K562 (cell line): Measurements from ENCODE around the gene ZNF641. TPM values are rescaled to one million over a fixed set of nuclear protein-coding genes. Genes with fewer than 3 reads are reported as not detected.

Experiments used
- BRD9 ChIP-seq: fragments of 450-650 bp; IDR thresholded peaks from 2 replicates; pipeline ENCODE4 v1.6.1; 2018; ENCODE audit warnings: low read depth; ENCODE audit not compliant: partially characterized antibody
- CXXC5 ChIP-seq: fragments of 250-450 bp; sonication (Bioruptor Pico); IDR thresholded peaks from 2 replicates; pipeline ENCODE4 v1.8.0; 2022; ENCODE audit warnings: inconsistent platforms, mild to moderate bottlenecking, moderate library complexity
- EGR1 ChIP-seq: fragments of 450-650 bp; conservative IDR thresholded peaks from 2 replicates; pipeline ENCODE4 v1.6.1; 2017; ENCODE audit warnings: mild to moderate bottlenecking
- EP400 ChIP-seq: fragments of 450-650 bp; IDR thresholded peaks from 2 replicates; pipeline ENCODE4 v1.6.1; 2017; ENCODE audit warnings: antibody characterized with exemption, mild to moderate bottlenecking, moderate library complexity
- ESRRA ChIP-seq: fragments of 450-650 bp; IDR thresholded peaks from 2 replicates; pipeline ENCODE4 v1.6.1; 2014; ENCODE audit warnings: low read depth, mild to moderate bottlenecking, moderate library complexity, borderline replicate concordance
- HDAC1 ChIP-seq, 2 experiments: fragments of 450-650 bp; IDR thresholded peaks; 2 replicates each; pipeline ENCODE4 v1.6.1; 2016 to 2017; ENCODE audit warnings: inconsistent platforms in 1 of 2, mild to moderate bottlenecking in 1 of 2, moderate library complexity in 1 of 2
- HNRNPH1 ChIP-seq: fragments of 200-400 bp; formaldehyde crosslinking; optimal IDR thresholded peaks from 2 replicates; pipeline ENCODE3; 2017; ENCODE audit warnings: low read depth, mild to moderate bottlenecking, low read length, moderate library complexity
- HNRNPLL ChIP-seq: fragments of 200-400 bp; formaldehyde crosslinking; IDR thresholded peaks from 2 replicates; pipeline ENCODE4 v1.6.1; 2017; ENCODE audit warnings: low read length, low read depth, mild to moderate bottlenecking; ENCODE audit not compliant: poor library complexity, severe bottlenecking
- HNRNPUL1 ChIP-seq: fragments of 200-400 bp; formaldehyde crosslinking; IDR thresholded peaks from 2 replicates; pipeline ENCODE4 v1.6.1; 2017; ENCODE audit warnings: low read length
- IRF9 ChIP-seq: fragments of 450-650 bp; IDR thresholded peaks from 2 replicates; pipeline ENCODE4 v1.6.1; 2016; ENCODE audit warnings: missing biosample characterization, missing genetic modification characterization
- KLF6 ChIP-seq: fragments of 250-450 bp; sonication (Bioruptor Pico); IDR thresholded peaks from 2 replicates; pipeline ENCODE4 v1.4.0; 2020; ENCODE audit warnings: mild to moderate bottlenecking, moderate library complexity, borderline replicate concordance
- MIER1 ChIP-seq: fragments of 450-650 bp; IDR thresholded peaks from 2 replicates; pipeline ENCODE4 v1.6.1; 2016; ENCODE audit warnings: antibody characterized with exemption, mild to moderate bottlenecking, low read depth
- MXD1 ChIP-seq: fragments of 250-450 bp; sonication (Bioruptor Pico); IDR thresholded peaks from 2 replicates; pipeline ENCODE4 v1.8.0; 2021; ENCODE audit warnings: borderline replicate concordance, mild to moderate bottlenecking, moderate library complexity; ENCODE audit not compliant: poor library complexity, severe bottlenecking
- NBN ChIP-seq: fragments of 450-650 bp; IDR thresholded peaks from 2 replicates; pipeline ENCODE4 v1.6.1; 2016; ENCODE audit warnings: low read depth, mild to moderate bottlenecking
- NFRKB ChIP-seq: fragments of 450-650 bp; IDR thresholded peaks from 2 replicates; pipeline ENCODE4 v1.6.1; 2016; ENCODE audit warnings: low read depth
- PHF20 ChIP-seq: fragments of 450-650 bp; IDR thresholded peaks from 2 replicates; pipeline ENCODE4 v1.6.1; 2018; ENCODE audit not compliant: partially characterized antibody
- PHF8 ChIP-seq: fragments of 200-600 bp; sonication (generic); IDR thresholded peaks from 2 replicates; pipeline ENCODE4 v1.6.1; 2012; ENCODE audit warnings: mixed run types, mild to moderate bottlenecking, inconsistent platforms, low read length, moderate library complexity, borderline replicate concordance
- RBFOX2 ChIP-seq: fragments of 200-400 bp; formaldehyde crosslinking; IDR thresholded peaks from 2 replicates; pipeline ENCODE4 v1.6.1; 2017; ENCODE audit warnings: low read depth, mild to moderate bottlenecking, low read length, moderate library complexity
- RCOR1 ChIP-seq, 2 experiments: IDR thresholded peaks; 2 replicates each; pipeline ENCODE4 v1.6.1; 2012; ENCODE audit warnings: low read depth in 2 of 2, low read length in 2 of 2, borderline replicate concordance in 1 of 2, improper control_type of control experiment in 1 of 2
- SMAD4 ChIP-seq: fragments of 250-450 bp; sonication (Bioruptor Pico); conservative IDR thresholded peaks from 2 replicates; pipeline ENCODE4 v1.8.0; 2021; ENCODE audit warnings: inconsistent platforms, mild to moderate bottlenecking, moderate library complexity
- SMARCB1 ChIP-seq: IDR thresholded peaks from 2 replicates; pipeline ENCODE4 v1.6.1; 2011; ENCODE audit warnings: improper control_type of control experiment, low read depth; ENCODE audit not compliant: insufficient read length
- SMARCC2 ChIP-seq: fragments of 450-650 bp; IDR thresholded peaks from 2 replicates; pipeline ENCODE4 v1.6.1; 2017; ENCODE audit warnings: antibody characterized with exemption, moderate library complexity, mild to moderate bottlenecking, low read depth
- SMARCE1 ChIP-seq: fragments of 450-650 bp; IDR thresholded peaks from 2 replicates; pipeline ENCODE4 v1.7.1; 2016; ENCODE audit warnings: mild to moderate bottlenecking
- ZNF224 ChIP-seq: sonication (generic); formaldehyde crosslinking; IDR thresholded peaks from 2 replicates; pipeline ENCODE4 v1.8.0; 2022; ENCODE audit warnings: mild to moderate bottlenecking, missing genetic modification reagents
- ZNF316 ChIP-seq: fragments of 450-650 bp; IDR thresholded peaks from 2 replicates; pipeline ENCODE4 v1.6.1; 2016
- ZNF639 ChIP-seq, 2 experiments: fragments of 200-800 bp in 1 of 2; sonication (Bioruptor generic) in 1 of 2; sonication (generic) in 1 of 2; formaldehyde crosslinking in 1 of 2; IDR thresholded peaks in 1 of 2; conservative IDR thresholded peaks in 1 of 2; 2 replicates each; pipeline versions ENCODE4 v1.5.0 to v1.6.1; 2016 to 2020; ENCODE audit warnings: missing compliant biosample characterization in 1 of 2, missing genetic modification characterization in 1 of 2, missing genetic modification reagents in 1 of 2
- ZNF764 ChIP-seq: fragments of 250-450 bp; sonication (Bioruptor Pico); IDR thresholded peaks from 2 replicates; pipeline ENCODE4 v1.4.0; 2020; ENCODE audit warnings: low read depth, mild to moderate bottlenecking, moderate library complexity
- polyA plus RNA-seq, 8 experiments: library from polyadenylated mRNA; depleted of rRNA in 4 of 8; stranded (reverse) in 5 of 8; unstranded in 3 of 8; fragments of >200 nt; fragmentation: Nextera tagmentation in 2 of 8; fragmentation: Illumina TruSeq in 1 of 8; extraction: Ambion mirVana in 2 of 8; extraction: Trizol in 1 of 8; gene quantifications; 2 replicates each; pipeline versions ENCODE4 v1.2.1 to v1.2.3, GENCODE V29; 2011 to 2014; ENCODE audit warnings: inconsistent platforms in 1 of 8, missing spikeins in 1 of 8
- total RNA-seq, 7 experiments: library from RNA; depleted of rRNA in 6 of 7; stranded (reverse); fragments of >200 nt in 6 of 7; fragmentation: Illumina TruSeq in 2 of 7; extraction: Trizol in 2 of 7; gene quantifications; 2 replicates each; pipeline versions ENCODE4 v1.2.1 to v1.2.3, GENCODE V29; 2011 to 2021; ENCODE audit warnings: low replicate concordance in 1 of 7

Gene ZNF641
- total and polyA plus RNA-seq, 9 of the 15 experiments (the other 6 are each of a cell fraction or from before 2014, with no cell fraction given) = 2.5 to 15.6 (median 9.2) TPM

- TF ChIP-seq ZNF639 (CRISPR knock-in tag; conservative IDR thresholded peaks at IDR 0.05 in 1 of 2, IDR thresholded peaks at IDR 0.05 in 1 of 2) (peak in 1 of 2 experiments; percentile 86; a peak in 2 of 4 replicates), RBFOX2 (peak; percentile 75), SMARCE1 (peak; percentile 76), NBN (0 out of 2 replicates have a peak, but pooled peaks have one; percentile 49), PHF20 (no peak), HNRNPLL (peak; percentile 37), HDAC1 (IDR thresholded peaks at IDR 0.05) (peak in 1 of 2 experiments; percentile 41; a peak in 1 of 4 replicates), ZNF224 (CRISPR knock-in tag) (no peak), MIER1 (no peak), SMAD4 (peak; percentile 90), PHF8 (peak; percentile 58; the same call in 1 of the 2 replicates), SMARCC2 (peak; percentile 32; the same call in 1 of the 2 replicates), CXXC5 (CRISPR knock-in tag) (peak; percentile 86), KLF6 (CRISPR knock-in tag) (peak; percentile 56; the same call in 1 of the 2 replicates), EP400 (peak; percentile 50; the same call in 1 of the 2 replicates), SMARCB1 (no peak), ZNF316 (no peak), NFRKB (0 out of 2 replicates have a peak, but pooled peaks have one; percentile 38), RCOR1 (IDR thresholded peaks at IDR 0.05; ENCODE audit: borderline replicate concordance in 1 of 2, low read depth in 2 of 2, low read length in 2 of 2) (peak in 1 of 2 experiments; percentile 17; a peak in 1 of 4 replicates), ZNF764 (CRISPR knock-in tag) (no peak), MXD1 (CRISPR knock-in tag) (no peak), EGR1 (peak; percentile 51), HNRNPH1 (no peak), HNRNPUL1 (no peak), IRF9 (tag) (peak; percentile 92), ESRRA (peak; percentile 25; the same call in 1 of the 2 replicates), BRD9 (peak; percentile 46)
Measured at GRCh38 chr12:48351022-48351708, 446 bp upstream of the ZNF641 start (continued).
